Lung (tissue), 12 donors: ENCODE data around the gene F2RL3. TPM values are rescaled to one million over a fixed set of nuclear protein-coding genes. Genes with fewer than 3 reads are reported as not detected.

ENCODE experiments used
- ATAC-seq: fragments of 200-7000 bp; cut with Tn5 transposase; one replicate; pipeline ENCODE4 v1.9.1; 2020; ENCODE audit warnings: moderate number of reproducible peaks; ENCODE audit not compliant: insufficient read depth, low FRiP score
- DNase-seq, 3 donors: peaks; one replicate each; pipeline ENCODE4 v3.0.0-alpha.2; 2013 to 2017
- H3K27ac ChIP-seq, 2 donors: one replicate each; pipeline ENCODE4 v1.5.1; 2013; ENCODE audit warnings: mild to moderate bottlenecking in 2 of 2, moderate library complexity in 2 of 2, control low read depth in 1 of 2, inconsistent platforms in 1 of 2, low read depth in 1 of 2, low read length in 1 of 2
- H3K27me3 ChIP-seq, 3 donors: one replicate each; pipeline ENCODE4 v1.5.1; 2013; ENCODE audit warnings: low read length in 2 of 3; ENCODE audit not compliant: control insufficient read depth in 3 of 3, insufficient read depth in 3 of 3
- H3K36me3 ChIP-seq, 4 donors: one replicate each; pipeline ENCODE4 v1.5.1; 2013; ENCODE audit warnings: low read length in 4 of 4, mild to moderate bottlenecking in 1 of 4, moderate library complexity in 1 of 4; ENCODE audit not compliant: control insufficient read depth in 4 of 4, insufficient read depth in 4 of 4
- H3K4me1 ChIP-seq, 5 donors: one replicate each; pipeline ENCODE4 v1.5.1; 2013; ENCODE audit warnings: low read length in 5 of 5, mild to moderate bottlenecking in 2 of 5, moderate library complexity in 1 of 5; ENCODE audit not compliant: control insufficient read depth in 5 of 5, insufficient read depth in 5 of 5
- H3K4me3 ChIP-seq: one replicate; pipeline ENCODE4 v1.5.1; 2013; ENCODE audit warnings: mild to moderate bottlenecking, control low read depth, moderate library complexity
- H3K9ac ChIP-seq, 2 donors: one replicate each; pipeline ENCODE4 v1.5.1; 2013; ENCODE audit warnings: low read length in 2 of 2, control low read depth in 1 of 2; ENCODE audit not compliant: insufficient read depth in 1 of 2
- H3K9me3 ChIP-seq, 4 donors: one replicate each; pipeline ENCODE4 v1.5.1; 2013; ENCODE audit warnings: low read length in 3 of 4, mild to moderate bottlenecking in 1 of 4, moderate library complexity in 1 of 4; ENCODE audit not compliant: control insufficient read depth in 4 of 4, insufficient read depth in 3 of 4
- WGBS, 2 donors: extraction: QIAGEN DNeasy Blood & Tissue Kit; methylation state at CpG; one replicate each; pipeline ENCODE4 v1.1.7; 2013; 5-methylcytosine and 5-hydroxymethylcytosine counted together
- polyA plus RNA-seq, 2 donors: library from polyadenylated mRNA; stranded (reverse); fragments of 200-250 nt; gene quantifications; one replicate each; pipeline ENCODE4 v1.2.1, GENCODE V29; 2013
- total RNA-seq, 2 donors: library from RNA; depleted of rRNA in 1 of 2; stranded (reverse); fragments of >200 nt in 1 of 2; gene quantifications; one replicate each; pipeline ENCODE4 v1.2.1, GENCODE V29; 2014 to 2021
- TF ChIP-seq, protein P1 (sequence below): IDR thresholded peaks from 2 replicates; pipeline ENCODE4 v1.5.1; 2012; ENCODE audit warnings: mild to moderate bottlenecking; ENCODE audit errors: control extremely low read depth, extremely low read depth
- donor health status: control.
- donor health status: control.
- donor health status: Bipolar disorder and iron deficiency.
- donor health status: healthy.
- donor health status: DM: yes; HTN: yes; CAD: no.

The F2RL3 gene
- total and polyA plus RNA-seq, 4 donors, result 5.8 to 76.8 (median 53.0) TPM

DNA sequence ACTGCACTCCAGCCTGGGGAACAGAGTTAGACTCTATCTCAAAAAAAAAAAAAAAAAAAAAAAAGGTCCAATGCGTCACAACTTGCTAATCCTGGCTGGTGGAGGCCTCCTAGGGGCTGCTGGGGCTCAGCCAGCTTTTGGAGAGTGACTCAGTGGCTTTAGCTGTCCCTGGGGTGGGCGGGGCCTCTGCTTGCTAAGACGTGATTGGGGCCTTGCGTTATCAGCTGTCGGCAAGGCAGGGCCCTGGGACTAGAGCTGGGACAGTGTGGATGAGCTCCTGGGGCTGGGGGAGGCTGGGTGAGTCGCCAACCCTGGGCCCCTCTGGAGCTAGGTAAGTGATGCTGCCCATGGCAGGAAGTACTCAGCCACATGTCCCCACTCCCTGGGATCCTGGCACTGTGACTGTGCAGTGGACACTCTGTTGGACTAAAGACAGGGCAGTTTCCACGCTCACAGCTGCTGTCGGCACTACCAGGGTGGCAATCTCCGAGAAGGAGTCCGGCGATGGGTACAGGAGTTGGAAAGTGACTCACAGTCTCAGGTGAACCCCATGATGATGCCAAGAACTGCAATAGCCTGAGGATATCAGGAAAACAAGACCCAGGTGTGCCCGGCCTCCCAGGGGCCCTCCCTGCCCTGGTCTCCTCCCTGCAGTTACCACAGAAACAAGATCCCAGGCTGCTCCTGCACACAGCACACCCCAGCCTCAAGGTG lies 32.2 kb downstream of the F2RL3 start:
- DNase-seq (no peak), ATAC-seq (no peak)
- H3K9ac ChIP-seq, result no peak overlapping the region
- TF ChIP-seq, protein P1, sequence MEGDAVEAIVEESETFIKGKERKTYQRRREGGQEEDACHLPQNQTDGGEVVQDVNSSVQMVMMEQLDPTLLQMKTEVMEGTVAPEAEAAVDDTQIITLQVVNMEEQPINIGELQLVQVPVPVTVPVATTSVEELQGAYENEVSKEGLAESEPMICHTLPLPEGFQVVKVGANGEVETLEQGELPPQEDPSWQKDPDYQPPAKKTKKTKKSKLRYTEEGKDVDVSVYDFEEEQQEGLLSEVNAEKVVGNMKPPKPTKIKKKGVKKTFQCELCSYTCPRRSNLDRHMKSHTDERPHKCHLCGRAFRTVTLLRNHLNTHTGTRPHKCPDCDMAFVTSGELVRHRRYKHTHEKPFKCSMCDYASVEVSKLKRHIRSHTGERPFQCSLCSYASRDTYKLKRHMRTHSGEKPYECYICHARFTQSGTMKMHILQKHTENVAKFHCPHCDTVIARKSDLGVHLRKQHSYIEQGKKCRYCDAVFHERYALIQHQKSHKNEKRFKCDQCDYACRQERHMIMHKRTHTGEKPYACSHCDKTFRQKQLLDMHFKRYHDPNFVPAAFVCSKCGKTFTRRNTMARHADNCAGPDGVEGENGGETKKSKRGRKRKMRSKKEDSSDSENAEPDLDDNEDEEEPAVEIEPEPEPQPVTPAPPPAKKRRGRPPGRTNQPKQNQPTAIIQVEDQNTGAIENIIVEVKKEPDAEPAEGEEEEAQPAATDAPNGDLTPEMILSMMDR, result no peak
- no peak overlapping the region for H3K27ac ChIP-seq
- H3K4me1 ChIP-seq, result no peaks in the 10 kb centered on the region
- no peaks in the 10 kb centered on the region for H3K27me3 ChIP-seq
- 69 to 78% methylated on average over 11 to 12 of the region's 12 CpGs for WGBS, 2 donors
- H3K9me3 ChIP-seq, result peaks cover 0 to 11% (median 5%) of the 10 kb centered on the region in 4 donors
- H3K4me3 ChIP-seq, result no peak overlapping the region
- peaks cover 0 to 25% (median 16%) of the 10 kb centered on the region in 4 donors for H3K36me3 ChIP-seq

DNA sequence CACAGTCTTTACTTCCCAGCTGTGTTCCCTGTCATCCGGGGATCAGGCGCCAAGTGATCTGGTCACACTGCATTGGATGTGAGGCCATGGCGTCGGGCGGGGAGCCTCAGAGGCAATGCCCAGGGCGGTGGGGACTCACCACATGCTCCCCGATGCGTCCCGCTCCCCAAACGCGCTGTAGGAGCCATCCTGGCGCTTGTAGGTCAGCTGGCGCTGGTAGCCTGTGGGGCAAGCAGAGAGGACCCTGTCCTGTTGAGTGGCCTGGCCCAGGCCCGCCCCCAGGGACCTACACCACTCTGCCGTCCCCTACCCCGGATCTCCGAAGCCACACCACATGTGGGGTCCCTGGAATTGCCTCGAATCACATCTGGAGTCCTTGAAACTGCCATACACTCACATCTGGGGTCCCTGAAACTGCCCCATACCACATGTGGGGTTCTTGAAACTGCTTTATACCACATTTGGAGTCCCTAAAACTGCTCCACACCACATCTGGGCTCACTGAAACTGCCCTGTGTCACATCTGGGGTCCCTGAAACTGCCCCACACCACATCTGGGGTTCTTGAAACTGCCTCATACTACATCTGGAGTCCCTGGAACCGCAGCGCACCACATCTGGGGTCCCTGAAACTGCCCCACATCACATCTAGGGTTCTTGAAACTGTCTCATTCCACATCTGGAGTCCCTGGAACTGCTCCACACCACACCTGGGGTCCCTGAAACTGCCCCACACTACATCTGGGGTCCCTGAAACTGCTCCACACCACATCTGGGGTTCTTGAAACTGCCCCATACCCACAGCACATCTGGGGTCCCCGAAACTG lies 33.2 kb downstream of the F2RL3 start:
- Histone ChIP-seq H3K9me3 (peaks cover 0 to 11% (median 5%) of the 10 kb centered on the region in 4 donors), H3K4me1 (no peaks in the 10 kb centered on the region), H3K4me3 (no peak overlapping the region), H3K27me3 (no peaks in the 10 kb centered on the region), H3K27ac (no peak overlapping the region), H3K36me3 (peaks cover 0 to 25% (median 17%) of the 10 kb centered on the region in 4 donors), H3K9ac (no peak overlapping the region)
- TF ChIP-seq, protein P1, result no peak
- DNase-seq (no peak), ATAC-seq (no peak)
- WGBS, 2 donors, result 93 to 96% methylated on average over 20 to 21 of the region's 21 CpGs

DNA sequence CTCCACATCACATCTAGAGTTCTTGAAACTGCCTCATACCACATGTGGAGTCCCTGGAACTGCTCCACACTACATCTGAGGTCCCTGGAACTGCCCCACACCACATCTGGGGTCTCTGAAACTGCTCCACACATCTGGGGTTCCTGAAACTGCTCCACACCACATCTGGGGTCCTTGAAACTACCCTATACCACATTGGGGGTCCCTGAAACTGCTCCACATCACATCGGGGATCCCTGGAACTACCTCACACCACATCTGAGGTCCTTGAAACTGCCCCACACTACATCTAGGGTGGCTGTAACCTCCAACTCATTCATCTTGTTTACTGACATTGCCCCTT lies 33.8 kb downstream of the F2RL3 start:
- peaks cover 0 to 29% (median 17%) of the 10 kb centered on the region in 4 donors for H3K36me3 ChIP-seq
- H3K4me3 ChIP-seq, result no peak overlapping the region
- no peaks in the 10 kb centered on the region for H3K4me1 ChIP-seq
- H3K9ac ChIP-seq, result no peak overlapping the region
- H3K27me3 ChIP-seq, result no peaks in the 10 kb centered on the region
- DNase-seq, result no peak
- WGBS, 2 donors, result 87 to 88% methylated on average over 1 of the region's 1 CpG
- H3K9me3 ChIP-seq, result peaks cover 0 to 11% (median 5%) of the 10 kb centered on the region in 4 donors
- H3K27ac ChIP-seq, result no peak overlapping the region
- ATAC-seq, result no peak
- TF ChIP-seq, protein P1, result no peak
